ENCODE data around the gene HOXA2. TPM values are rescaled to one million over a fixed set of nuclear protein-coding genes. Genes with fewer than 3 reads are reported as not detected.

HOXA2 gene
- total and polyA plus RNA-seq, 2 of the 8 experiments (the other 6 are each of a cell fraction or from before 2014, with no cell fraction given): not detected

GRCh38 chr7:27132978-27133377 lies 30.5 kb upstream of the HOXA2 start (continued):
- TF ChIP-seq, protein P1, sequence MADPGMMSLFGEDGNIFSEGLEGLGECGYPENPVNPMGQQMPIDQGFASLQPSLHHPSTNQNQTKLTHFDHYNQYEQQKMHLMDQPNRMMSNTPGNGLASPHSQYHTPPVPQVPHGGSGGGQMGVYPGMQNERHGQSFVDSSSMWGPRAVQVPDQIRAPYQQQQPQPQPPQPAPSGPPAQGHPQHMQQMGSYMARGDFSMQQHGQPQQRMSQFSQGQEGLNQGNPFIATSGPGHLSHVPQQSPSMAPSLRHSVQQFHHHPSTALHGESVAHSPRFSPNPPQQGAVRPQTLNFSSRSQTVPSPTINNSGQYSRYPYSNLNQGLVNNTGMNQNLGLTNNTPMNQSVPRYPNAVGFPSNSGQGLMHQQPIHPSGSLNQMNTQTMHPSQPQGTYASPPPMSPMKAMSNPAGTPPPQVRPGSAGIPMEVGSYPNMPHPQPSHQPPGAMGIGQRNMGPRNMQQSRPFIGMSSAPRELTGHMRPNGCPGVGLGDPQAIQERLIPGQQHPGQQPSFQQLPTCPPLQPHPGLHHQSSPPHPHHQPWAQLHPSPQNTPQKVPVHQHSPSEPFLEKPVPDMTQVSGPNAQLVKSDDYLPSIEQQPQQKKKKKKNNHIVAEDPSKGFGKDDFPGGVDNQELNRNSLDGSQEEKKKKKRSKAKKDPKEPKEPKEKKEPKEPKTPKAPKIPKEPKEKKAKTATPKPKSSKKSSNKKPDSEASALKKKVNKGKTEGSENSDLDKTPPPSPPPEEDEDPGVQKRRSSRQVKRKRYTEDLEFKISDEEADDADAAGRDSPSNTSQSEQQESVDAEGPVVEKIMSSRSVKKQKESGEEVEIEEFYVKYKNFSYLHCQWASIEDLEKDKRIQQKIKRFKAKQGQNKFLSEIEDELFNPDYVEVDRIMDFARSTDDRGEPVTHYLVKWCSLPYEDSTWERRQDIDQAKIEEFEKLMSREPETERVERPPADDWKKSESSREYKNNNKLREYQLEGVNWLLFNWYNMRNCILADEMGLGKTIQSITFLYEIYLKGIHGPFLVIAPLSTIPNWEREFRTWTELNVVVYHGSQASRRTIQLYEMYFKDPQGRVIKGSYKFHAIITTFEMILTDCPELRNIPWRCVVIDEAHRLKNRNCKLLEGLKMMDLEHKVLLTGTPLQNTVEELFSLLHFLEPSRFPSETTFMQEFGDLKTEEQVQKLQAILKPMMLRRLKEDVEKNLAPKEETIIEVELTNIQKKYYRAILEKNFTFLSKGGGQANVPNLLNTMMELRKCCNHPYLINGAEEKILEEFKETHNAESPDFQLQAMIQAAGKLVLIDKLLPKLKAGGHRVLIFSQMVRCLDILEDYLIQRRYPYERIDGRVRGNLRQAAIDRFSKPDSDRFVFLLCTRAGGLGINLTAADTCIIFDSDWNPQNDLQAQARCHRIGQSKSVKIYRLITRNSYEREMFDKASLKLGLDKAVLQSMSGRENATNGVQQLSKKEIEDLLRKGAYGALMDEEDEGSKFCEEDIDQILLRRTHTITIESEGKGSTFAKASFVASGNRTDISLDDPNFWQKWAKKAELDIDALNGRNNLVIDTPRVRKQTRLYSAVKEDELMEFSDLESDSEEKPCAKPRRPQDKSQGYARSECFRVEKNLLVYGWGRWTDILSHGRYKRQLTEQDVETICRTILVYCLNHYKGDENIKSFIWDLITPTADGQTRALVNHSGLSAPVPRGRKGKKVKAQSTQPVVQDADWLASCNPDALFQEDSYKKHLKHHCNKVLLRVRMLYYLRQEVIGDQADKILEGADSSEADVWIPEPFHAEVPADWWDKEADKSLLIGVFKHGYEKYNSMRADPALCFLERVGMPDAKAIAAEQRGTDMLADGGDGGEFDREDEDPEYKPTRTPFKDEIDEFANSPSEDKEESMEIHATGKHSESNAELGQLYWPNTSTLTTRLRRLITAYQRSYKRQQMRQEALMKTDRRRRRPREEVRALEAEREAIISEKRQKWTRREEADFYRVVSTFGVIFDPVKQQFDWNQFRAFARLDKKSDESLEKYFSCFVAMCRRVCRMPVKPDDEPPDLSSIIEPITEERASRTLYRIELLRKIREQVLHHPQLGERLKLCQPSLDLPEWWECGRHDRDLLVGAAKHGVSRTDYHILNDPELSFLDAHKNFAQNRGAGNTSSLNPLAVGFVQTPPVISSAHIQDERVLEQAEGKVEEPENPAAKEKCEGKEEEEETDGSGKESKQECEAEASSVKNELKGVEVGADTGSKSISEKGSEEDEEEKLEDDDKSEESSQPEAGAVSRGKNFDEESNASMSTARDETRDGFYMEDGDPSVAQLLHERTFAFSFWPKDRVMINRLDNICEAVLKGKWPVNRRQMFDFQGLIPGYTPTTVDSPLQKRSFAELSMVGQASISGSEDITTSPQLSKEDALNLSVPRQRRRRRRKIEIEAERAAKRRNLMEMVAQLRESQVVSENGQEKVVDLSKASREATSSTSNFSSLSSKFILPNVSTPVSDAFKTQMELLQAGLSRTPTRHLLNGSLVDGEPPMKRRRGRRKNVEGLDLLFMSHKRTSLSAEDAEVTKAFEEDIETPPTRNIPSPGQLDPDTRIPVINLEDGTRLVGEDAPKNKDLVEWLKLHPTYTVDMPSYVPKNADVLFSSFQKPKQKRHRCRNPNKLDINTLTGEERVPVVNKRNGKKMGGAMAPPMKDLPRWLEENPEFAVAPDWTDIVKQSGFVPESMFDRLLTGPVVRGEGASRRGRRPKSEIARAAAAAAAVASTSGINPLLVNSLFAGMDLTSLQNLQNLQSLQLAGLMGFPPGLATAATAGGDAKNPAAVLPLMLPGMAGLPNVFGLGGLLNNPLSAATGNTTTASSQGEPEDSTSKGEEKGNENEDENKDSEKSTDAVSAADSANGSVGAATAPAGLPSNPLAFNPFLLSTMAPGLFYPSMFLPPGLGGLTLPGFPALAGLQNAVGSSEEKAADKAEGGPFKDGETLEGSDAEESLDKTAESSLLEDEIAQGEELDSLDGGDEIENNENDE (IDR thresholded peaks at IDR 0.05; ENCODE audit: insufficient replicate concordance, low read length): no peak
- TF ChIP-seq FOSL1 (IDR thresholded peaks at IDR 0.05; ENCODE audit: insufficient read depth, low read depth, low read length) (no peak), CREB1 (IDR thresholded peaks at IDR 0.05) (no peak), TCF12 (IDR thresholded peaks at IDR 0.05; ENCODE audit: low read depth, low read length) (no peak), ATF3 (IDR thresholded peaks at IDR 0.05; ENCODE audit: insufficient read depth, low read depth, low read length) (no peak), RBBP5 (IDR thresholded peaks at IDR 0.05; ENCODE audit: borderline replicate concordance, low read depth, low read length) (no peak), RAD21 (IDR thresholded peaks at IDR 0.05 in 1 of 2, conservative IDR thresholded peaks at IDR 0.05 in 1 of 2; ENCODE audit: low read depth in 2 of 2, low read length in 2 of 2) (no peak)
